Left lobe of liver (tissue), 2 donors: Measurements from ENCODE around the gene CFAP46. TPM values are rescaled to one million over a fixed set of nuclear protein-coding genes. Genes with fewer than 3 reads are reported as not detected.
A peak's percentile ranks its signal among the peaks of the same experiment; 100 is the strongest.
"Not testable (repeated sequence)": the region's sequence is repeated elsewhere in the genome, so short reads cannot be mapped to it uniquely, and the experiment has no call there.

Experiments used
- ATAC-seq: fragments of 200-7000 bp; cut with Tn5 transposase; one replicate; pipeline ENCODE4 v1.9.1; 2020; ENCODE audit warnings: mild to moderate bottlenecking, moderate library complexity
- DNase-seq: peaks from one replicate; pipeline ENCODE4 v3.0.0-alpha.2; 2020; ENCODE audit warnings: low spot score
- total RNA-seq: library from RNA; stranded (reverse); gene quantifications from one replicate; pipeline ENCODE4 v1.2.1, GENCODE V29; 2021
- donor health status: DM: no; HTN: no; CAD: no; lungs with moderate emphysema.
- donor health status: DM: no; HTN: yes; CAD: no.

Gene CFAP46
- total RNA-seq, 1 donor from 2014 or later, result 0.08 TPM

- ATAC-seq, result no peak
Measured at GRCh38 chr10:132849546-132850031, 92.8 kb downstream of the CFAP46 start.

GRCh38 chr10:132848951-132849545 lies 93.3 kb downstream of the CFAP46 start:
- no peak for ATAC-seq
- peak; percentile 35 for DNase-seq

More at GRCh38 chr10:132849546-132850031, 92.8 kb downstream of the CFAP46 start:
- DNase-seq, result peak; percentile 26

- DNase-seq (peak; percentile 30), ATAC-seq (no peak)
Measured at GRCh38 chr10:132848291-132848701, 94.1 kb downstream of the CFAP46 start.

GRCh38 chr10:132847856-132848255 lies 94.5 kb downstream of the CFAP46 start:
- DNase-seq, result no peak
- ATAC-seq, result no peak

- no peak for DNase-seq
- ATAC-seq, result no peak
Measured at GRCh38 chr10:132847416-132847777, 95.0 kb downstream of the CFAP46 start.

GRCh38 chr10:132846631-132847415 lies 95.5 kb downstream of the CFAP46 start:
- DNase-seq (peak; percentile 43), ATAC-seq (no peak)

- ATAC-seq (no peak), DNase-seq (peak; percentile 19)
Measured at GRCh38 chr10:132845780-132846595, 96.4 kb downstream of the CFAP46 start.

GRCh38 chr10:132845041-132845551 lies 97.3 kb downstream of the CFAP46 start:
- no peak for DNase-seq
- ATAC-seq, result no peak

- DNase-seq (no peak), ATAC-seq (no peak)
Measured at GRCh38 chr10:132844069-132844809, 98.1 kb downstream of the CFAP46 start.

- not testable (repeated sequence) for ATAC-seq, DNase-seq
Measured at GRCh38 chr10:132843276-132843675, 99.1 kb downstream of the CFAP46 start.

- ATAC-seq (no peak), DNase-seq (no peak)
Measured at GRCh38 chr10:132842397-132842796, 100.0 kb downstream of the CFAP46 start.

- no peak for DNase-seq
- ATAC-seq, result no peak
Measured at GRCh38 chr10:132841615-132841975, 100.8 kb downstream of the CFAP46 start.

GRCh38 chr10:132840698-132841614 lies 101.4 kb downstream of the CFAP46 start:
- no peak for DNase-seq

GRCh38 chr10:132839061-132839460 lies 103.3 kb downstream of the CFAP46 start:
- DNase-seq (no peak), ATAC-seq (no peak)

More at GRCh38 chr10:132840698-132841614, 101.4 kb downstream of the CFAP46 start:
- ATAC-seq, result no peak

- DNase-seq, result no peak
Measured at GRCh38 chr10:132838346-132838970, 103.9 kb downstream of the CFAP46 start.

GRCh38 chr10:132837905-132838304 lies 104.5 kb downstream of the CFAP46 start:
- ATAC-seq (no peak), DNase-seq (no peak)

More at GRCh38 chr10:132838346-132838970, 103.9 kb downstream of the CFAP46 start:
- no peak for ATAC-seq

- peak; percentile 76 for ATAC-seq
- DNase-seq, result no peak
Measured at GRCh38 chr10:132836832-132837540, 105.4 kb downstream of the CFAP46 start.

- peak; percentile 85 for DNase-seq
- peak; percentile 88 for ATAC-seq
Measured at GRCh38 chr10:132836248-132836831, 106.0 kb downstream of the CFAP46 start.
